Fibroblast of skin of left quadriceps (primary cell): ENCODE results near the gene CPED1.

Experiments used
- DNase-seq, 2 experiments: peaks; one replicate each; pipeline ENCODE4 v3.0.0-alpha.2; 2013; ENCODE audit warnings: low read depth in 2 of 2

Gene CPED1

GRCh38 chr7:120988591-120989256, at the start of gene CPED1:
Gene CPED1, plus strand, starts transcription at chr7:120988711. Its CDS starts 911 bp downstream, at chr7:120989622.
- DNase-seq, result peak; percentile 44 to 54

GRCh38 chr7:120939345-120939744, 49.2 kb upstream of the CPED1 start:
- DNase-seq, result no peak

- DNase-seq, result no peak
These were observed 47.4 kb upstream of the CPED1 start for GRCh38 chr7:120941064-120941463.

- DNase-seq, result no peak
These were observed 46.7 kb upstream of the CPED1 start for GRCh38 chr7:120941856-120942255.

- DNase-seq, result no peak
These were observed 45.6 kb upstream of the CPED1 start for GRCh38 chr7:120942861-120943260.

GRCh38 chr7:120944826-120945562, 43.5 kb upstream of the CPED1 start:
- DNase-seq, result no peak

GRCh38 chr7:120947980-120948379, 40.5 kb upstream of the CPED1 start:
- no peak for DNase-seq

- no peak for DNase-seq
These were observed 39.1 kb upstream of the CPED1 start for GRCh38 chr7:120949393-120949911.

GRCh38 chr7:120949998-120950538, 38.4 kb upstream of the CPED1 start:
- no peak for DNase-seq

- DNase-seq, result peak; percentile 94 to 95
These were observed 37.8 kb upstream of the CPED1 start, which contains the start of gene ING3 for GRCh38 chr7:120950539-120951308. Gene ING3, plus strand, starts transcription at chr7:120950777. Its CDS starts 120 bp downstream, at chr7:120950897.

GRCh38 chr7:120951309-120951699, 37.2 kb upstream of the CPED1 start:
- no peak for DNase-seq

GRCh38 chr7:120951826-120952225, 36.7 kb upstream of the CPED1 start:
- no peak for DNase-seq

GRCh38 chr7:120955577-120956149, 32.8 kb upstream of the CPED1 start:
- no peak for DNase-seq

GRCh38 chr7:120959929-120960484, 28.5 kb upstream of the CPED1 start:
- DNase-seq, result no peak

- DNase-seq, result no peak
These were observed 27.8 kb upstream of the CPED1 start for GRCh38 chr7:120960714-120961113.

- DNase-seq, result no peak
These were observed 26.8 kb upstream of the CPED1 start for GRCh38 chr7:120961638-120962173.

- DNase-seq, result no peak
These were observed 24.4 kb upstream of the CPED1 start for GRCh38 chr7:120964088-120964487.

- DNase-seq, result no peak
These were observed 21.6 kb upstream of the CPED1 start for GRCh38 chr7:120966961-120967360.

GRCh38 chr7:120973849-120974248, 14.7 kb upstream of the CPED1 start:
- DNase-seq, result no peak

GRCh38 chr7:120979765-120980499, 8.6 kb upstream of the CPED1 start:
- no peak for DNase-seq
